GM12878 (cell line): ENCODE data around the gene PABPC4L. TPM values are rescaled to one million over a fixed set of nuclear protein-coding genes. Genes with fewer than 3 reads are reported as not detected.

Experiments used
- ATAC-seq: fragments of 200-7000 bp; cut with Tn5 transposase; 3 replicates; pipeline ENCODE4 v1.9.1; 2020; ENCODE audit warnings: mild to moderate bottlenecking, moderate library complexity
- BruUV-seq: library from RNA; stranded (reverse); fragments of 400-500 nt; replicated peaks from 2 replicates; lab custom pipeline; 2021; lab: Mats Ljungman, UMichigan
- CTCF ChIA-PET: fragments of 300-600 bp; sonication (Branson Sonifier 250); formaldehyde crosslinking; extraction: SDS; loops from one replicate; lab custom pipeline; 2021; ENCODE audit warnings: inconsistent platforms; lab: Yijun Ruan, JAX
- POLR2A ChIA-PET: fragments of 350-600 bp; formaldehyde crosslinking; extraction: SDS; loops from one replicate; lab custom pipeline; 2021; ENCODE audit warnings: inconsistent platforms; lab: Charles Lee
- RAD21 ChIA-PET: fragments of 300-600 bp; sonication (Branson Sonifier 250); formaldehyde crosslinking; loops from one replicate; lab custom pipeline; 2023; ENCODE audit warnings: antibody characterized with exemption; ENCODE audit not compliant: unreplicated experiment; lab: Charles Lee
- SMC1A ChIA-PET: fragments of 300-600 bp; sonication (Branson Sonifier 250); formaldehyde crosslinking; loops from one replicate; lab custom pipeline; 2023; ENCODE audit not compliant: unreplicated experiment, uncharacterized antibody; lab: Charles Lee
- DNase-seq: peaks from one replicate; pipeline ENCODE4 v3.0.0-alpha.2; 2011; ENCODE audit warnings: low read depth, low spot score
- FAIRE-seq: peaks from 3 replicates; lab custom pipeline; 2011; peaks lifted over from hg19 to GRCh38; lab: Jason Lieb, UNC
- H2AFZ ChIP-seq: 2 replicates; pipeline ENCODE4 v1.6.0; 2011; ENCODE audit warnings: low read depth, low read length, control low read depth; ENCODE audit not compliant: control insufficient read depth
- H3K27ac ChIP-seq: 2 replicates; pipeline ENCODE4 v1.5.1; 2011; ENCODE audit warnings: control low read depth; ENCODE audit not compliant: control insufficient read depth, insufficient read depth
- H3K27me3 ChIP-seq, 2 experiments: replicated peaks in 1 of 2; 2 replicates each; pipeline versions ENCODE4 v1.6.0 to v1.6.1; 2011; ENCODE audit warnings: low read length in 1 of 2; ENCODE audit not compliant: control insufficient read depth in 2 of 2, insufficient read depth in 2 of 2
- H3K36me3 ChIP-seq, 2 experiments: 2 replicates each; pipeline ENCODE4 v1.5.1; 2011; ENCODE audit warnings: low read length in 1 of 2; ENCODE audit not compliant: control insufficient read depth in 2 of 2, insufficient read depth in 2 of 2
- H3K4me1 ChIP-seq: 2 replicates; pipeline ENCODE4 v1.6.1; 2011; ENCODE audit warnings: mild to moderate bottlenecking, low read length, moderate library complexity, mixed read lengths; ENCODE audit not compliant: control insufficient read depth, insufficient read depth
- H3K4me2 ChIP-seq: 2 replicates; pipeline ENCODE4 v1.6.0; 2011; ENCODE audit warnings: control low read depth; ENCODE audit not compliant: control insufficient read depth, insufficient read depth
- H3K4me3 ChIP-seq: fragments of 200-600 bp; sonication (generic); 2 replicates; pipeline ENCODE4 v1.5.1; 2016
- H3K79me2 ChIP-seq: 2 replicates; pipeline ENCODE4 v1.6.0; 2011; ENCODE audit warnings: low read length; ENCODE audit not compliant: control insufficient read depth, insufficient read depth
- H3K9ac ChIP-seq: 2 replicates; pipeline ENCODE4 v1.8.0; 2011; ENCODE audit warnings: low read length, control low read depth, mixed read lengths; ENCODE audit not compliant: control insufficient read depth, insufficient read depth
- H3K9me3 ChIP-seq: replicated peaks from 3 replicates; pipeline ENCODE4 v1.5.1; 2011; ENCODE audit warnings: mild to moderate bottlenecking, low read length; ENCODE audit not compliant: control insufficient read depth, insufficient read depth
- H4K20me1 ChIP-seq: 2 replicates; pipeline ENCODE4 v1.6.0; 2011; ENCODE audit not compliant: control insufficient read depth, insufficient read depth
- BCLAF1 ChIP-seq: fragments of 450-650 bp; IDR thresholded peaks from 2 replicates; pipeline ENCODE4 v1.6.1; 2017; ENCODE audit warnings: antibody characterized with exemption, mild to moderate bottlenecking, moderate library complexity
- BRCA1 ChIP-seq: IDR thresholded peaks from 2 replicates; pipeline ENCODE4 v1.6.1; 2011; ENCODE audit warnings: low read depth, low read length, improper control_type of control experiment
- CTCF ChIP-seq, 3 experiments: IDR thresholded peaks in 2 of 3; conservative IDR thresholded peaks in 1 of 3; 2 replicates each; pipeline ENCODE4 v1.5.1; 2011; ENCODE audit warnings: low read depth in 3 of 3, low read length in 3 of 3, mild to moderate bottlenecking in 3 of 3, control low read depth in 2 of 3, moderate library complexity in 2 of 3, inconsistent platforms in 1 of 3, mixed read lengths in 1 of 3; ENCODE audit not compliant: control insufficient read depth in 2 of 3, insufficient read depth in 1 of 3; ENCODE audit errors: extremely low read depth in 1 of 3
- EZH2 ChIP-seq: IDR thresholded peaks from 2 replicates; pipeline ENCODE4 v1.6.1; 2012; ENCODE audit warnings: low read depth, mild to moderate bottlenecking, control low read depth, inconsistent platforms, low read length, borderline replicate concordance; ENCODE audit not compliant: control insufficient read depth
- MYB ChIP-seq: fragments of 150-350 bp; IDR thresholded peaks from 2 replicates; pipeline ENCODE4 v1.6.1; 2014; ENCODE audit warnings: mild to moderate bottlenecking, low read depth, low read length, borderline replicate concordance
- MYC ChIP-seq: IDR thresholded peaks from 2 replicates; pipeline ENCODE4 v1.6.1; 2011; ENCODE audit warnings: mild to moderate bottlenecking, low read length, moderate library complexity, inconsistent platforms; ENCODE audit not compliant: insufficient read depth, insufficient replicate concordance, insufficient read length, severe bottlenecking
- NR2C1 ChIP-seq: fragments of 450-650 bp; IDR thresholded peaks from 2 replicates; pipeline ENCODE4 v1.6.1; 2017; ENCODE audit warnings: antibody characterized with exemption, mild to moderate bottlenecking, moderate library complexity
- RBBP5 ChIP-seq: fragments of 200-600 bp; sonication (generic); conservative IDR thresholded peaks from 2 replicates; pipeline ENCODE4 v1.6.1; 2016
- RFX5 ChIP-seq: IDR thresholded peaks from 2 replicates; pipeline ENCODE4 v1.6.1; 2011; ENCODE audit warnings: low read depth, low read length, improper control_type of control experiment
- SIN3A ChIP-seq: IDR thresholded peaks from 2 replicates; pipeline ENCODE4 v1.6.1; 2012; ENCODE audit warnings: low read depth, low read length, improper control_type of control experiment
- WRNIP1 ChIP-seq: IDR thresholded peaks from 2 replicates; pipeline ENCODE4 v1.6.1; 2011; ENCODE audit warnings: low read depth, low read length, improper control_type of control experiment, borderline replicate concordance
- WGBS: methylation state at CpG from one replicate; pipeline ENCODE4 v1.1.6; 2016; ENCODE audit warnings: low lambda C conversion rate; ENCODE audit not compliant: insufficient replicate concordance, insufficient coverage; ENCODE audit errors: missing lambda C conversion rate; 5-methylcytosine and 5-hydroxymethylcytosine counted together
- in situ Hi-C: fragments of 300-500 bp; cut with MboI; formaldehyde crosslinking; loops from 9 replicates; pipeline ENCODE4 v1.14.3; 2018; ENCODE audit warnings: mixed read lengths
- intact Hi-C: fragments of 100-400 bp; cut with micrococcal nuclease; formaldehyde crosslinking; loops from one replicate; pipeline ENCODE4 v1.14.2; 2022; ENCODE audit not compliant: unreplicated experiment
- polyA plus RNA-seq, 11 experiments: library from polyadenylated mRNA; depleted of rRNA in 4 of 11; unstranded in 6 of 11; stranded (reverse) in 5 of 11; fragments of >200 nt; fragmentation: Nextera tagmentation in 4 of 11; fragmentation: Illumina TruSeq in 1 of 11; extraction: Ambion mirVana in 4 of 11; extraction: Trizol in 1 of 11; gene quantifications; 1 replicate in 1 of 11; 2 replicates in 10 of 11; pipeline versions ENCODE4 v1.2.1 to v1.2.3, GENCODE V29; 2011 to 2016; ENCODE audit warnings: inconsistent platforms in 2 of 11, missing spikeins in 2 of 11, low read depth in 1 of 11
- total RNA-seq, 4 experiments: library from RNA; depleted of rRNA in 3 of 4; stranded (reverse); fragments of >200 nt in 3 of 4; fragmentation: Illumina TruSeq in 1 of 4; extraction: Trizol in 1 of 4; gene quantifications; 2 replicates each; pipeline versions ENCODE4 v1.2.1 to v1.2.3, GENCODE V29; 2013 to 2021

The PABPC4L gene
- total and polyA plus RNA-seq, 10 of the 15 experiments (the other 5 are each of a cell fraction or from before 2014, with no cell fraction given), result not detected

- TF ChIP-seq WRNIP1 (no peak), MYB (no peak)
These were observed 772 bp upstream of the PABPC4L start (continued) for GRCh38 chr4:134202166-134202956.

- Histone ChIP-seq H3K4me1 (no peaks in the 10 kb centered on the region), H3K4me3 (no peak overlapping the region), H3K79me2 (no peaks in the 10 kb centered on the region), H3K27me3 (no peaks in the 10 kb centered on the region; a peak in 2 of 4 replicates), H4K20me1 (no peaks in the 10 kb centered on the region), H3K4me2 (no peak overlapping the region), H3K36me3 (no peaks in the 10 kb centered on the region), H3K27ac (no peak overlapping the region), H3K9me3 (no peaks in the 10 kb centered on the region), H3K9ac (no peak overlapping the region), H2AFZ (no peak overlapping the region)
- ATAC-seq (no peak), DNase-seq (no peak), FAIRE-seq (no peak)
- intact Hi-C loops, result no loop called here
- ChIA-PET POLR2A (no interaction called here), SMC1A (no interaction called here), CTCF (no interaction called here), RAD21 (no interaction called here)
- 62% methylated on average over 9 of the region's 10 CpGs for WGBS
- TF ChIP-seq RFX5 (no peak), CTCF (IDR thresholded peaks at IDR 0.05 in 2 of 3, conservative IDR thresholded peaks at IDR 0.05 in 1 of 3; ENCODE audit: control insufficient read depth in 2 of 3, extremely low read depth in 1 of 3, insufficient read depth in 1 of 3, low read depth in 3 of 3, low read length in 3 of 3) (no peak), MYC (no peak), BRCA1 (no peak), EZH2 (no peak), BCLAF1 (no peak), RBBP5 (no peak), NR2C1 (no peak), SIN3A (no peak)
- BruUV-seq, result no TSS peak
- in situ Hi-C loops, result no loop called here
These were observed 776 bp downstream of the PABPC4L start for GRCh38 chr4:134200811-134201215.
